SK-N-SH treated with all-trans-retinoic acid at 6 μM for 48 hours (cell line): Measurements from ENCODE around the gene SH3PXD2B.

Source experiments
- ATAC-seq: fragments of 200-7000 bp; cut with Tn5 transposase; 3 replicates; pipeline ENCODE4 v1.9.1; 2020; ENCODE audit warnings: mild to moderate bottlenecking, moderate library complexity
- ARNTL ChIP-seq: fragments of 450-650 bp; formaldehyde crosslinking; IDR thresholded peaks from 2 replicates; pipeline ENCODE4 v1.5.0; 2020; ENCODE audit warnings: low read depth, mild to moderate bottlenecking, moderate library complexity, borderline replicate concordance
- BACH2 ChIP-seq: fragments of 250-450 bp; sonication (Bioruptor Pico); IDR thresholded peaks from 2 replicates; pipeline ENCODE4 v1.9.0; 2021; ENCODE audit warnings: mild to moderate bottlenecking, borderline replicate concordance
- CSDC2 ChIP-seq: fragments of 250-450 bp; sonication (Bioruptor Pico); IDR thresholded peaks from 2 replicates; pipeline ENCODE4 v1.5.0; 2020; ENCODE audit warnings: mild to moderate bottlenecking, moderate library complexity
- ESRRG ChIP-seq: fragments of 250-450 bp; sonication (Bioruptor Pico); IDR thresholded peaks from 2 replicates; pipeline ENCODE4 v1.6.1; 2021; ENCODE audit warnings: mild to moderate bottlenecking
- GLIS3 ChIP-seq: fragments of 250-450 bp; sonication (Bioruptor Pico); IDR thresholded peaks from 2 replicates; pipeline ENCODE4 v1.5.0; 2020; ENCODE audit warnings: mild to moderate bottlenecking, moderate library complexity
- ISL1 ChIP-seq: fragments of 250-450 bp; sonication (Bioruptor Pico); IDR thresholded peaks from 2 replicates; pipeline ENCODE4 v2.1.2; 2022; ENCODE audit warnings: mild to moderate bottlenecking, moderate library complexity
- OSR1 ChIP-seq: fragments of 250-450 bp; sonication (Bioruptor Pico); IDR thresholded peaks from 2 replicates; pipeline ENCODE4 v1.8.0; 2022; ENCODE audit warnings: moderate library complexity, mild to moderate bottlenecking, inconsistent platforms
- RARB ChIP-seq: fragments of 250-450 bp; sonication (Bioruptor Pico); IDR thresholded peaks from 2 replicates; pipeline ENCODE4 v1.8.0; 2021; ENCODE audit warnings: mild to moderate bottlenecking, moderate library complexity
- SNAI2 ChIP-seq: fragments of 250-450 bp; sonication (Bioruptor Pico); IDR thresholded peaks from 2 replicates; pipeline ENCODE4 v1.5.0; 2020; ENCODE audit warnings: mild to moderate bottlenecking, moderate library complexity
- TCF4 ChIP-seq: fragments of 250-450 bp; sonication (Bioruptor Pico); IDR thresholded peaks from 2 replicates; pipeline ENCODE4 v1.8.0; 2021; ENCODE audit warnings: mild to moderate bottlenecking, moderate library complexity, borderline replicate concordance
- TOX ChIP-seq: fragments of 250-450 bp; sonication (Bioruptor Pico); IDR thresholded peaks from 2 replicates; pipeline ENCODE4 v1.8.0; 2021; ENCODE audit warnings: mild to moderate bottlenecking, moderate library complexity, borderline replicate concordance
- ZC3H10 ChIP-seq: fragments of 250-450 bp; sonication (Bioruptor Pico); IDR thresholded peaks from 2 replicates; pipeline ENCODE4 v1.5.1; 2021; ENCODE audit warnings: mild to moderate bottlenecking, moderate library complexity
- ZFP3 ChIP-seq: fragments of 250-450 bp; sonication (Bioruptor Pico); IDR thresholded peaks from 2 replicates; pipeline ENCODE4 v1.5.0; 2020; ENCODE audit warnings: mild to moderate bottlenecking, moderate library complexity
- ZFP30 ChIP-seq: fragments of 450-650 bp; formaldehyde crosslinking; IDR thresholded peaks from 2 replicates; pipeline ENCODE4 v1.5.0; 2022; ENCODE audit warnings: mild to moderate bottlenecking, moderate library complexity
- ZNF565 ChIP-seq: fragments of 450-650 bp; formaldehyde crosslinking; conservative IDR thresholded peaks from 2 replicates; pipeline ENCODE4 v1.5.0; 2020; ENCODE audit warnings: low read depth, mild to moderate bottlenecking, moderate library complexity
- ZNF70 ChIP-seq: fragments of 450-650 bp; formaldehyde crosslinking; IDR thresholded peaks from 2 replicates; pipeline ENCODE4 v1.5.0; 2020; ENCODE audit warnings: mild to moderate bottlenecking, moderate library complexity
- ZNF8 ChIP-seq: fragments of 450-650 bp; formaldehyde crosslinking; IDR thresholded peaks from 2 replicates; pipeline ENCODE4 v1.5.0; 2020; ENCODE audit warnings: mild to moderate bottlenecking, moderate library complexity
- TF ChIP-seq, protein P1 (sequence below): fragments of 250-450 bp; sonication (Bioruptor Pico); IDR thresholded peaks from 2 replicates; pipeline ENCODE4 v1.8.0; 2021; ENCODE audit warnings: low read depth, mild to moderate bottlenecking, moderate library complexity, borderline replicate concordance
- TF ChIP-seq, protein P2 (sequence below): fragments of 250-450 bp; sonication (Bioruptor Pico); IDR thresholded peaks from 2 replicates; pipeline ENCODE4 v1.5.1; 2021; ENCODE audit warnings: mild to moderate bottlenecking, moderate library complexity
- TF ChIP-seq, protein P3 (sequence below): fragments of 250-450 bp; sonication (Bioruptor Pico); IDR thresholded peaks from 2 replicates; pipeline ENCODE4 v1.5.1; 2020; ENCODE audit warnings: low read depth, mild to moderate bottlenecking, moderate library complexity
- TF ChIP-seq, protein P4 (sequence below): fragments of 250-450 bp; sonication (Bioruptor Pico); IDR thresholded peaks from 2 replicates; pipeline ENCODE4 v1.8.0; 2020; ENCODE audit warnings: mild to moderate bottlenecking, moderate library complexity, borderline replicate concordance

SH3PXD2B gene

DNA sequence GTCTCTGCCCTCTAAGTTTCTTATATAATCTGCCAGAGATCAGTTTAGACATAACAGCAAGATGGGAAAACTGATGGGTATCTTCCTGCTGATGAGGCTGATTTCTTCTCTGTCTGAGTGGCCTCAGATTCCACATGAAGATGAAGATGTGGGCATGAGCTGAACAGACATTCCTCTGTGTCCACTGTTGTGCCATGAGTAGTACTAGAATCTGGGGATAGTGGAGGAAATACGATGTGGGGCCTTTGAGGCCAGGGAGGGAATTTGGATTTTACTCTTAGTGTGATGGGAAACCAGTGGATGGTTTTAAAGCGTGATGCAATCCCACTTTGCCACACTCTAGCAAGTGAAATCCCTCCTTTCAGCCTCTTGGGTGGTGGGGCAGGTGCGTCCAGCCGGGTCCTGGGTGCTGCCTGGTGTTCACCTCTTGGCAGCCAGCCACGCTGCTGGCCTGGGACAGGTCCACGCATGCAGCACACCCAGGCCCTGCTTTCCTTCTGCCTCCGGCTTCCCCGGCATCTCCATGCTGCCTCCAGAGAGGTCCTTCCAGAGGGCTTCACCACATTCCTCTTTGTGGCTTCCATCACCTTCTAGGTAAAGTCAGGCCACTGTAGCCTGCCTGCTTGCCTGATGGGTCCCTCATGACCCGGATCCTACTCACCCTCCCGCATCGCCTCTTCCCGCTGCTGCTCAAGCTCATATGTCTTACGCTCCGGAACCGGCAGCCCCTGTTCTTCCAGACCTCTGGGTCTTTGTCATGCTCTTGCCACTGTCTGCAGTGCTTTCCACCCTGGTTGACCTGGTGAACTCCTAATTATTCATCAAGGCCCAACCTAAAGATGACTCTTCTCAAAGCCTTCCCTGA, 28.1 kb upstream of the SH3PXD2B start:
- TF ChIP-seq TOX (CRISPR knock-in tag) (no peak), RARB (CRISPR knock-in tag) (no peak), OSR1 (no peak), GLIS3 (CRISPR knock-in tag) (no peak), ZNF8 (no peak)
- TF ChIP-seq, protein P1, sequence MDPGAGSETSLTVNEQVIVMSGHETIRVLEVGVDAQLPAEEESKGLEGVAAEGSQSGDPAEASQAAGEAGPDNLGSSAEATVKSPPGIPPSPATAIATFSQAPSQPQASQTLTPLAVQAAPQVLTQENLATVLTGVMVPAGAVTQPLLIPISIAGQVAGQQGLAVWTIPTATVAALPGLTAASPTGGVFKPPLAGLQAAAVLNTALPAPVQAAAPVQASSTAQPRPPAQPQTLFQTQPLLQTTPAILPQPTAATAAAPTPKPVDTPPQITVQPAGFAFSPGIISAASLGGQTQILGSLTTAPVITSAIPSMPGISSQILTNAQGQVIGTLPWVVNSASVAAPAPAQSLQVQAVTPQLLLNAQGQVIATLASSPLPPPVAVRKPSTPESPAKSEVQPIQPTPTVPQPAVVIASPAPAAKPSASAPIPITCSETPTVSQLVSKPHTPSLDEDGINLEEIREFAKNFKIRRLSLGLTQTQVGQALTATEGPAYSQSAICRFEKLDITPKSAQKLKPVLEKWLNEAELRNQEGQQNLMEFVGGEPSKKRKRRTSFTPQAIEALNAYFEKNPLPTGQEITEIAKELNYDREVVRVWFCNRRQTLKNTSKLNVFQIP (CRISPR knock-in tag), result no peak
- TF ChIP-seq, protein P2, sequence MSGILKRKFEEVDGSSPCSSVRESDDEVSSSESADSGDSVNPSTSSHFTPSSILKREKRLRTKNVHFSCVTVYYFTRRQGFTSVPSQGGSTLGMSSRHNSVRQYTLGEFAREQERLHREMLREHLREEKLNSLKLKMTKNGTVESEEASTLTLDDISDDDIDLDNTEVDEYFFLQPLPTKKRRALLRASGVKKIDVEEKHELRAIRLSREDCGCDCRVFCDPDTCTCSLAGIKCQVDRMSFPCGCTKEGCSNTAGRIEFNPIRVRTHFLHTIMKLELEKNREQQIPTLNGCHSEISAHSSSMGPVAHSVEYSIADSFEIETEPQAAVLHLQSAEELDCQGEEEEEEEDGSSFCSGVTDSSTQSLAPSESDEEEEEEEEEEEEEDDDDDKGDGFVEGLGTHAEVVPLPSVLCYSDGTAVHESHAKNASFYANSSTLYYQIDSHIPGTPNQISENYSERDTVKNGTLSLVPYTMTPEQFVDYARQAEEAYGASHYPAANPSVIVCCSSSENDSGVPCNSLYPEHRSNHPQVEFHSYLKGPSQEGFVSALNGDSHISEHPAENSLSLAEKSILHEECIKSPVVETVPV (CRISPR knock-in tag), result no peak
- TF ChIP-seq, all 23 proteins: peak for 0
- no peak for ATAC-seq

DNA sequence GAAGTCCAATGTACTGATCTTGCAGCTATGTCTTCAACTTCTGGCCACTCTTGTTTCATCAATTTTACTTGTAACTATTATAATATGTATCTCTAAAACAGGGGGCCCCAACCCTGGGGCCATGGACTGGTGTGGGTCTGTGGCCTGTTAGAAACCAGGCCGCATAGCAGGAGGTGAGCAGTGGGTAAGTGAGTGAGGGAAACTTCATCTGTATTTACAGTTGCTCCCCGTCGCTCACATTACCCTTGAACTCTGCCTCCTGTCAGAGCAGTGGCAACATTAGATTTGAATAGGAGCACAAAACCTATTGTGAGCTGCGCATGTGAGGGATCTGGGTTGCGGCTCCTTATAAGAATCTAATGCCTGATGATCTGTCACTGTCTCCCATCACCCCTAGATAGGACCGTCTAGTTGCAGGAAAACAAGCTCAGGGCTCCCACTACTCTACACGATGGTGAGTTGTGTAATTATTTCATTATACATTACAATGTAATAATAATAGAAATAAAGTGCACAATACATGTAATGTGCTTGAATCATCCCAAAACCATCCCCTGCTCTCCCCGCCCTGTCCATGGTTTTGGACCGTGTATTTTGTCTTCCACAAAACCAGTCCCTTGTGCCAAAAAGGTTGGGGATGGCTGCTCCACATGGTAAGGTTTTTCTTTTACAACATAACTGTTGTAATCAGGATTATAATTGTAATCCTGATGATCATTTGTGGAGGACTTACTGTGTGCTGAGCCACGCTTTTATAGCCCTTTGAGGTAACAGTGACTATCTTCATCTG, 26.9 kb upstream of the SH3PXD2B start:
- ATAC-seq, result no peak
- TF ChIP-seq, protein P1 (CRISPR knock-in tag), result no peak
- TF ChIP-seq ARNTL, result no peak
- no peak for TF ChIP-seq TCF4 (CRISPR knock-in tag)
- TF ChIP-seq RARB (CRISPR knock-in tag), result no peak
- TF ChIP-seq ISL1 (CRISPR knock-in tag), result no peak
- no peak for TF ChIP-seq ZNF8
- no peak for TF ChIP-seq ZNF565 (CRISPR knock-in tag)
- no peak for TF ChIP-seq CSDC2 (CRISPR knock-in tag)
- no peak for TF ChIP-seq BACH2 (CRISPR knock-in tag)
- TF ChIP-seq ZFP3, result no peak
- no peak for TF ChIP-seq ESRRG (CRISPR knock-in tag)
- no peak for TF ChIP-seq ZFP30 (CRISPR knock-in tag)
- TF ChIP-seq ZC3H10, result no peak
- TF ChIP-seq, protein P2 (CRISPR knock-in tag), result no peak
- TF ChIP-seq, protein P3, sequence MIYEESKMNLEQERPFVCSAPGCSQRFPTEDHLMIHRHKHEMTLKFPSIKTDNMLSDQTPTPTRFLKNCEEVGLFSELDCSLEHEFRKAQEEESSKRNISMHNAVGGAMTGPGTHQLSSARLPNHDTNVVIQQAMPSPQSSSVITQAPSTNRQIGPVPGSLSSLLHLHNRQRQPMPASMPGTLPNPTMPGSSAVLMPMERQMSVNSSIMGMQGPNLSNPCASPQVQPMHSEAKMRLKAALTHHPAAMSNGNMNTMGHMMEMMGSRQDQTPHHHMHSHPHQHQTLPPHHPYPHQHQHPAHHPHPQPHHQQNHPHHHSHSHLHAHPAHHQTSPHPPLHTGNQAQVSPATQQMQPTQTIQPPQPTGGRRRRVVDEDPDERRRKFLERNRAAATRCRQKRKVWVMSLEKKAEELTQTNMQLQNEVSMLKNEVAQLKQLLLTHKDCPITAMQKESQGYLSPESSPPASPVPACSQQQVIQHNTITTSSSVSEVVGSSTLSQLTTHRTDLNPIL (CRISPR knock-in tag), result no peak
- TF ChIP-seq SNAI2, result no peak
- no peak for TF ChIP-seq OSR1
- TF ChIP-seq ZNF70 (CRISPR knock-in tag), result no peak
- TF ChIP-seq, protein P4, sequence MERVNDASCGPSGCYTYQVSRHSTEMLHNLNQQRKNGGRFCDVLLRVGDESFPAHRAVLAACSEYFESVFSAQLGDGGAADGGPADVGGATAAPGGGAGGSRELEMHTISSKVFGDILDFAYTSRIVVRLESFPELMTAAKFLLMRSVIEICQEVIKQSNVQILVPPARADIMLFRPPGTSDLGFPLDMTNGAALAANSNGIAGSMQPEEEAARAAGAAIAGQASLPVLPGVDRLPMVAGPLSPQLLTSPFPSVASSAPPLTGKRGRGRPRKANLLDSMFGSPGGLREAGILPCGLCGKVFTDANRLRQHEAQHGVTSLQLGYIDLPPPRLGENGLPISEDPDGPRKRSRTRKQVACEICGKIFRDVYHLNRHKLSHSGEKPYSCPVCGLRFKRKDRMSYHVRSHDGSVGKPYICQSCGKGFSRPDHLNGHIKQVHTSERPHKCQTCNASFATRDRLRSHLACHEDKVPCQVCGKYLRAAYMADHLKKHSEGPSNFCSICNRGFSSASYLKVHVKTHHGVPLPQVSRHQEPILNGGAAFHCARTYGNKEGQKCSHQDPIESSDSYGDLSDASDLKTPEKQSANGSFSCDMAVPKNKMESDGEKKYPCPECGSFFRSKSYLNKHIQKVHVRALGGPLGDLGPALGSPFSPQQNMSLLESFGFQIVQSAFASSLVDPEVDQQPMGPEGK (CRISPR knock-in tag), result no peak
- TF ChIP-seq TOX (CRISPR knock-in tag), result no peak
